HEK293 (cell line): ENCODE data around the gene HOXB7.

Experiments
- CTCF ChIP-seq: fragments of 450-650 bp; formaldehyde crosslinking; IDR thresholded peaks from 2 replicates; pipeline ENCODE4 v1.5.1; 2016; ENCODE audit warnings: missing biosample characterization, missing genetic modification characterization
- RBAK ChIP-seq: fragments of 450-650 bp; formaldehyde crosslinking; IDR thresholded peaks from 2 replicates; pipeline ENCODE4 v1.5.1; 2016; ENCODE audit warnings: missing biosample characterization, missing genetic modification characterization
- ZNF416 ChIP-seq: fragments of 450-650 bp; formaldehyde crosslinking; IDR thresholded peaks from 2 replicates; pipeline ENCODE4 v1.5.1; 2016; ENCODE audit warnings: missing biosample characterization, missing genetic modification characterization
- ZNF677 ChIP-seq: fragments of 450-650 bp; IDR thresholded peaks from 2 replicates; pipeline ENCODE4 v1.5.0; 2018; ENCODE audit warnings: missing biosample characterization, mild to moderate bottlenecking, missing genetic modification characterization, moderate library complexity
- ZSCAN4 ChIP-seq: fragments of 450-650 bp; formaldehyde crosslinking; IDR thresholded peaks from 2 replicates; pipeline ENCODE4 v1.5.1; 2017; ENCODE audit warnings: missing biosample characterization, missing genetic modification characterization

- TF ChIP-seq CTCF (tag by site-specific recombination) (no peak), RBAK (tag by site-specific recombination) (no peak), ZNF677 (tag by site-specific recombination) (no peak), ZNF416 (no peak), ZSCAN4 (tag by site-specific recombination) (no peak)
Measured at GRCh38 chr17:48559840-48560817, 50.7 kb downstream of the HOXB7 start.
